ENCODE results near the gene LIN7A. TPM values are rescaled to one million over a fixed set of nuclear protein-coding genes. Genes with fewer than 3 reads are reported as not detected.

Gene LIN7A
- total and polyA plus RNA-seq, 2 donors from 2014 or later = 9.7 to 9.9 TPM

GRCh38 chr12:80745851-80746505 is 191.8 kb downstream of the LIN7A start:
- H3K27ac ChIP-seq (ENCODE audit: low read depth in 2 of 2, low read length in 2 of 2) = no peak overlapping the region
- no peaks in the 10 kb centered on the region for H3K4me1 ChIP-seq (ENCODE audit: control insufficient read depth in 2 of 3, insufficient read depth in 2 of 3, low read depth in 1 of 3, low read length in 3 of 3)
- FAIRE-seq = no peak
- H3K9me3 ChIP-seq (ENCODE audit: control insufficient read depth in 2 of 3, insufficient read depth in 1 of 3, low read length in 3 of 3) = no peaks in the 10 kb centered on the region
- no peak overlapping the region for H3K9ac ChIP-seq (ENCODE audit: low read length in 3 of 3)
- DNase-seq = no peak
- H3K27me3 ChIP-seq (ENCODE audit: control insufficient read depth, insufficient read depth, low read length) = no peaks in the 10 kb centered on the region
- no peak overlapping the region for H3K4me3 ChIP-seq (ENCODE audit: low read length in 3 of 3)
- TF ChIP-seq CTCF (IDR thresholded peaks at IDR 0.05; ENCODE audit: borderline replicate concordance, extremely low read depth, insufficient read depth) = no peak
- intact Hi-C loops (cut with DNase I) = no loop called here
- no peaks in the 10 kb centered on the region for H3K36me3 ChIP-seq (ENCODE audit: control insufficient read depth in 2 of 3, insufficient read depth in 3 of 3, low read length in 3 of 3)

Small RNAs within 50 kb of the gene (microRNA-seq; reads per million reads assigned to microRNA genes)
- not detected for gene MIR617
- gene MIR618 = not detected

Other genes with a start within 250 kb of the LIN7A start
- not detected for gene MYF6, start 230.3 kb downstream of the LIN7A start, total RNA-seq
- gene MYF6, start 230.3 kb downstream of the LIN7A start, polyA plus RNA-seq (ENCODE audit: insufficient read depth, low read depth, low replicate concordance) = not detected
- gene MYF5, start 221.0 kb downstream of the LIN7A start, total RNA-seq = not detected
- not detected for gene MYF5, start 221.0 kb downstream of the LIN7A start, polyA plus RNA-seq (ENCODE audit: insufficient read depth, low read depth, low replicate concordance)
- 21.2 TPM for gene ACSS3, start 140.1 kb upstream of the LIN7A start, total RNA-seq
- gene ACSS3, start 140.1 kb upstream of the LIN7A start, polyA plus RNA-seq (ENCODE audit: insufficient read depth, low read depth, low replicate concordance) = 18.9 TPM